Neural cell (in vitro differentiated cells): ENCODE measurements around the gene CRNKL1. TPM values are rescaled to one million over a fixed set of nuclear protein-coding genes. Genes with fewer than 3 reads are reported as not detected.

ENCODE experiments used
- H2AFZ ChIP-seq: fragments of 200-600, 300-800 bp; sonication (generic), shearing (Covaris generic); 2 replicates; pipeline ENCODE4 v1.6.0; 2014; ENCODE audit warnings: low read depth, mild to moderate bottlenecking, antibody characterized with exemption, low read length, moderate library complexity
- H3F3A ChIP-seq: fragments of 200-600 bp; shearing (Covaris generic); 2 replicates; pipeline ENCODE4 v1.6.1; 2016; ENCODE audit warnings: mild to moderate bottlenecking, moderate library complexity, mixed read lengths, antibody characterized with exemption, low read length; ENCODE audit not compliant: insufficient read depth, poor library complexity, severe bottlenecking
- H3K27ac ChIP-seq: fragments of 200-600, 300-800 bp; sonication (generic), shearing (Covaris generic); 2 replicates; pipeline ENCODE4 v1.5.1; 2014; ENCODE audit warnings: mild to moderate bottlenecking, low read length, moderate library complexity
- H3K27me3 ChIP-seq: fragments of 300-800, 200-600 bp; sonication (generic), shearing (Covaris generic); 2 replicates; pipeline ENCODE4 v1.6.0; 2014; ENCODE audit warnings: mild to moderate bottlenecking, low read depth, low read length, moderate library complexity; ENCODE audit not compliant: insufficient read depth
- H3K36me3 ChIP-seq: fragments of 300-800, 200-600 bp; sonication (generic), shearing (Covaris generic); 2 replicates; pipeline ENCODE4 v1.5.1; 2014; ENCODE audit warnings: mild to moderate bottlenecking, antibody characterized with exemption, low read length, moderate library complexity; ENCODE audit not compliant: insufficient read depth
- H3K4me2 ChIP-seq: fragments of 300-800, 200-600 bp; sonication (generic), shearing (Covaris generic); 2 replicates; pipeline ENCODE4 v1.6.0; 2014; ENCODE audit warnings: mild to moderate bottlenecking, low read length
- H3K4me3 ChIP-seq: fragments of 300-800, 200-600 bp; sonication (generic), shearing (Covaris generic); 2 replicates; pipeline ENCODE4 v1.5.1; 2014; ENCODE audit warnings: mild to moderate bottlenecking, low read length, moderate library complexity
- H3K79me2 ChIP-seq: fragments of 200-600 bp; shearing (Covaris generic); replicated peaks from 2 replicates; pipeline ENCODE4 v1.6.0; 2014; ENCODE audit warnings: mild to moderate bottlenecking, low read length, moderate library complexity; ENCODE audit not compliant: insufficient read depth
- H3K9ac ChIP-seq: fragments of 300-800, 200-600 bp; sonication (generic), shearing (Covaris generic); 2 replicates; pipeline ENCODE4 v1.6.1; 2016; ENCODE audit warnings: mild to moderate bottlenecking, low read length, mixed read lengths
- H3K9me2 ChIP-seq: fragments of 200-600 bp; shearing (Covaris generic); 2 replicates; pipeline ENCODE4 v1.6.1; 2016; ENCODE audit warnings: mild to moderate bottlenecking, low read length, mixed read lengths; ENCODE audit not compliant: insufficient read depth
- H3K9me3 ChIP-seq: fragments of 200-600, 300-800 bp; sonication (generic), shearing (Covaris generic); 2 replicates; pipeline ENCODE4 v1.6.1; 2016; ENCODE audit warnings: mild to moderate bottlenecking, mixed run types, low read length, moderate library complexity, mixed read lengths
- H4K20me1 ChIP-seq: fragments of 200-600 bp; shearing (Covaris generic); 2 replicates; pipeline ENCODE4 v1.6.1; 2016; ENCODE audit warnings: mild to moderate bottlenecking, mixed run types; ENCODE audit not compliant: insufficient read depth
- CTCF ChIP-seq: fragments of 450-650 bp; IDR thresholded peaks from 2 replicates; pipeline ENCODE4 v1.5.1; 2014; ENCODE audit warnings: antibody characterized with exemption, mild to moderate bottlenecking, moderate library complexity; ENCODE audit not compliant: poor library complexity, severe bottlenecking
- EP300 ChIP-seq: fragments of 450-650 bp; conservative IDR thresholded peaks from 2 replicates; pipeline ENCODE4 v1.6.1; 2014; ENCODE audit warnings: antibody characterized with exemption, mild to moderate bottlenecking, moderate library complexity; ENCODE audit not compliant: poor library complexity, severe bottlenecking
- EZH2 ChIP-seq: fragments of 200-600, 300-800 bp; shearing (Covaris generic), sonication (generic); IDR thresholded peaks from 2 replicates; pipeline ENCODE4 v1.6.1; 2014; ENCODE audit warnings: antibody characterized with exemption, low read length, borderline replicate concordance, mild to moderate bottlenecking; ENCODE audit not compliant: insufficient read depth, poor library complexity, severe bottlenecking
- MXI1 ChIP-seq: fragments of 450-650 bp; conservative IDR thresholded peaks from 2 replicates; pipeline ENCODE4 v1.6.1; 2014; ENCODE audit warnings: antibody characterized with exemption, mild to moderate bottlenecking; ENCODE audit not compliant: poor library complexity, severe bottlenecking
- POLR2AphosphoS5 ChIP-seq: IDR thresholded peaks from 2 replicates; pipeline ENCODE4 v1.6.1; 2012
- RAD21 ChIP-seq: fragments of 450-650 bp; conservative IDR thresholded peaks from 2 replicates; pipeline ENCODE4 v1.6.1; 2014; ENCODE audit warnings: antibody characterized with exemption, mild to moderate bottlenecking, moderate library complexity
- SMC3 ChIP-seq: fragments of 450-650 bp; conservative IDR thresholded peaks from 2 replicates; pipeline ENCODE4 v1.6.1; 2014; ENCODE audit warnings: antibody characterized with exemption, mild to moderate bottlenecking, moderate library complexity; ENCODE audit not compliant: poor library complexity
- TAF1 ChIP-seq: IDR thresholded peaks from 2 replicates; pipeline ENCODE4 v1.6.1; 2012; ENCODE audit warnings: low read depth
- polyA plus RNA-seq: library from polyadenylated mRNA; depleted of rRNA; stranded (reverse); fragments of >200 nt; gene quantifications from 2 replicates; pipeline ENCODE4 v1.2.3, GENCODE V29; 2014
- TF ChIP-seq, protein P1 (sequence below): IDR thresholded peaks from 2 replicates; pipeline ENCODE4 v1.6.1; 2012; ENCODE audit warnings: borderline replicate concordance

Gene CRNKL1
- polyA plus RNA-seq, 1 donor from 2014 or later = 27.0 TPM

GRCh38 chr20:20085071-20085470 lies 32.8 kb upstream of the CRNKL1 start:
- Histone ChIP-seq H4K20me1 (no peaks in the 10 kb centered on the region), H3F3A (no peaks in the 10 kb centered on the region), H3K27me3 (no peaks in the 10 kb centered on the region), H3K4me3 (no peak overlapping the region), H3K9me2 (no peaks in the 10 kb centered on the region), H3K27ac (no peak overlapping the region), H3K4me2 (no peak overlapping the region), H3K9ac (no peak overlapping the region), H3K36me3 (no peaks in the 10 kb centered on the region), H3K79me2 (no peaks in the 10 kb centered on the region), H2AFZ (no peak overlapping the region), H3K9me3 (no peaks in the 10 kb centered on the region)
- TF ChIP-seq CTCF (no peak), RAD21 (no peak), EZH2 (no peak), POLR2AphosphoS5 (no peak), EP300 (no peak), MXI1 (no peak)

DNA sequence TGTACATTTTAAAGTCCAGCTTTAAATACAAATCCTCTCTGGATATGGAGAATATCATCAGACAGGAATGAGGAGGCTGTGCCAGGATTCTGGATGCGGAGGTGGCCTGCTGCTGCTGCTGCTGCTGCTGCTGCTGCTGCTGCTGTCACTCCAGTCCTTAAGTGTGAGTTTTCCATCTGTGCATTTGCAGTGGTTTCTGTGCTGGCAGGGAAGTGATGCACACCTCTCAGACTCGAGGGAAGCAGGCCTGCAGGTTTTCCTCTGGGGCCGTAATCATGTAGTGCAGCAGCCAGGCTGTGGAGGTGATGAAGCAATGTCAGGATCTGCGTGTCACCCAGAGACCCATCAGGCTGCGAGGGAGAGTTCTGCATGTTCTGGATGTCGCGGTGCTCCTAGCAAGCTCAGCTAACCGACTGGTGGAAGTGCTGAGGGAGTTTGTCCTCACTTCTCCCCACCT lies 32.1 kb upstream of the CRNKL1 start:
- Histone ChIP-seq H3K4me2 (no peak overlapping the region), H3K79me2 (no peaks in the 10 kb centered on the region), H3K9me2 (no peaks in the 10 kb centered on the region), H3K9me3 (no peaks in the 10 kb centered on the region), H2AFZ (no peak overlapping the region), H3K9ac (no peak overlapping the region), H3K27me3 (no peaks in the 10 kb centered on the region), H3K27ac (no peak overlapping the region), H4K20me1 (no peaks in the 10 kb centered on the region), H3K4me3 (no peak overlapping the region), H3K36me3 (no peaks in the 10 kb centered on the region), H3F3A (no peaks in the 10 kb centered on the region)
- no peak for TF ChIP-seq RAD21
- no peak for TF ChIP-seq TAF1
- TF ChIP-seq, protein P1, sequence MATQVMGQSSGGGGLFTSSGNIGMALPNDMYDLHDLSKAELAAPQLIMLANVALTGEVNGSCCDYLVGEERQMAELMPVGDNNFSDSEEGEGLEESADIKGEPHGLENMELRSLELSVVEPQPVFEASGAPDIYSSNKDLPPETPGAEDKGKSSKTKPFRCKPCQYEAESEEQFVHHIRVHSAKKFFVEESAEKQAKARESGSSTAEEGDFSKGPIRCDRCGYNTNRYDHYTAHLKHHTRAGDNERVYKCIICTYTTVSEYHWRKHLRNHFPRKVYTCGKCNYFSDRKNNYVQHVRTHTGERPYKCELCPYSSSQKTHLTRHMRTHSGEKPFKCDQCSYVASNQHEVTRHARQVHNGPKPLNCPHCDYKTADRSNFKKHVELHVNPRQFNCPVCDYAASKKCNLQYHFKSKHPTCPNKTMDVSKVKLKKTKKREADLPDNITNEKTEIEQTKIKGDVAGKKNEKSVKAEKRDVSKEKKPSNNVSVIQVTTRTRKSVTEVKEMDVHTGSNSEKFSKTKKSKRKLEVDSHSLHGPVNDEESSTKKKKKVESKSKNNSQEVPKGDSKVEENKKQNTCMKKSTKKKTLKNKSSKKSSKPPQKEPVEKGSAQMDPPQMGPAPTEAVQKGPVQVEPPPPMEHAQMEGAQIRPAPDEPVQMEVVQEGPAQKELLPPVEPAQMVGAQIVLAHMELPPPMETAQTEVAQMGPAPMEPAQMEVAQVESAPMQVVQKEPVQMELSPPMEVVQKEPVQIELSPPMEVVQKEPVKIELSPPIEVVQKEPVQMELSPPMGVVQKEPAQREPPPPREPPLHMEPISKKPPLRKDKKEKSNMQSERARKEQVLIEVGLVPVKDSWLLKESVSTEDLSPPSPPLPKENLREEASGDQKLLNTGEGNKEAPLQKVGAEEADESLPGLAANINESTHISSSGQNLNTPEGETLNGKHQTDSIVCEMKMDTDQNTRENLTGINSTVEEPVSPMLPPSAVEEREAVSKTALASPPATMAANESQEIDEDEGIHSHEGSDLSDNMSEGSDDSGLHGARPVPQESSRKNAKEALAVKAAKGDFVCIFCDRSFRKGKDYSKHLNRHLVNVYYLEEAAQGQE = no peak
- no peak for TF ChIP-seq EP300
- no peak for TF ChIP-seq EZH2
- TF ChIP-seq POLR2AphosphoS5 = no peak
- no peak for TF ChIP-seq MXI1
- no peak for TF ChIP-seq CTCF
- TF ChIP-seq SMC3 = no peak
